Activated B cell treated with CpG ODN at 0.5 μM for 24 hours (primary cell): ENCODE results near the gene RAB4A. TPM values are rescaled to one million over a fixed set of nuclear protein-coding genes. Genes with fewer than 3 reads are reported as not detected.

Source experiments
- ATAC-seq: fragments of 200-7000 bp; cut with Tn5 transposase; one replicate; pipeline ENCODE4 v1.10.0; 2021; ENCODE audit warnings: low read depth, mild to moderate bottlenecking, moderate library complexity
- CTCF ChIA-PET: fragments of 350-600 bp; sonication (Branson Sonifier 250); formaldehyde crosslinking; loops from one replicate; lab custom pipeline; 2021; ENCODE audit warnings: antibody characterized with exemption; lab: Charles Lee
- POLR2A ChIA-PET: fragments of 350-600 bp; sonication (Branson Sonifier 250); formaldehyde crosslinking; loops from one replicate; lab custom pipeline; 2021; ENCODE audit warnings: antibody characterized with exemption; lab: Charles Lee
- DNase-seq: peaks from one replicate; pipeline ENCODE4 v3.0.0; 2022
- H3K27ac Mint-ChIP-seq: one replicate; pipeline ENCODE4 v1.8.0; 2020; ENCODE audit warnings: mixed read lengths
- H3K27me3 Mint-ChIP-seq: one replicate; pipeline ENCODE4 v1.8.0; 2021; ENCODE audit warnings: mixed read lengths
- H3K36me3 Mint-ChIP-seq: one replicate; pipeline ENCODE4 v1.8.0; 2021; ENCODE audit warnings: low read depth, mixed read lengths
- H3K4me1 Mint-ChIP-seq: one replicate; pipeline ENCODE4 v1.8.0; 2021; ENCODE audit warnings: mixed read lengths
- H3K4me3 Mint-ChIP-seq: one replicate; pipeline ENCODE4 v1.8.0; 2020; ENCODE audit warnings: mild to moderate bottlenecking, mixed read lengths
- H3K9me3 Mint-ChIP-seq: one replicate; pipeline ENCODE4 v1.8.0; 2020; ENCODE audit warnings: mixed read lengths
- CTCF ChIP-seq: fragments of 200-600 bp; IDR thresholded peaks from one replicate; pipeline ENCODE4 v1.8.0; 2022; ENCODE audit warnings: antibody characterized with exemption, mild to moderate bottlenecking
- intact Hi-C: fragments of 100-400 bp; cut with micrococcal nuclease; formaldehyde crosslinking; loops from one replicate; pipeline ENCODE4 v1.15.1; 2024
- total RNA-seq: library from RNA; stranded (reverse); gene quantifications from 2 replicates; pipeline ENCODE4 v1.2.3, GENCODE V29; 2022

The RAB4A gene, protein sequence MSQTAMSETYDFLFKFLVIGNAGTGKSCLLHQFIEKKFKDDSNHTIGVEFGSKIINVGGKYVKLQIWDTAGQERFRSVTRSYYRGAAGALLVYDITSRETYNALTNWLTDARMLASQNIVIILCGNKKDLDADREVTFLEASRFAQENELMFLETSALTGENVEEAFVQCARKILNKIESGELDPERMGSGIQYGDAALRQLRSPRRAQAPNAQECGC
- total RNA-seq = 40.2 and 42.3 TPM in 2 replicates

DNA sequence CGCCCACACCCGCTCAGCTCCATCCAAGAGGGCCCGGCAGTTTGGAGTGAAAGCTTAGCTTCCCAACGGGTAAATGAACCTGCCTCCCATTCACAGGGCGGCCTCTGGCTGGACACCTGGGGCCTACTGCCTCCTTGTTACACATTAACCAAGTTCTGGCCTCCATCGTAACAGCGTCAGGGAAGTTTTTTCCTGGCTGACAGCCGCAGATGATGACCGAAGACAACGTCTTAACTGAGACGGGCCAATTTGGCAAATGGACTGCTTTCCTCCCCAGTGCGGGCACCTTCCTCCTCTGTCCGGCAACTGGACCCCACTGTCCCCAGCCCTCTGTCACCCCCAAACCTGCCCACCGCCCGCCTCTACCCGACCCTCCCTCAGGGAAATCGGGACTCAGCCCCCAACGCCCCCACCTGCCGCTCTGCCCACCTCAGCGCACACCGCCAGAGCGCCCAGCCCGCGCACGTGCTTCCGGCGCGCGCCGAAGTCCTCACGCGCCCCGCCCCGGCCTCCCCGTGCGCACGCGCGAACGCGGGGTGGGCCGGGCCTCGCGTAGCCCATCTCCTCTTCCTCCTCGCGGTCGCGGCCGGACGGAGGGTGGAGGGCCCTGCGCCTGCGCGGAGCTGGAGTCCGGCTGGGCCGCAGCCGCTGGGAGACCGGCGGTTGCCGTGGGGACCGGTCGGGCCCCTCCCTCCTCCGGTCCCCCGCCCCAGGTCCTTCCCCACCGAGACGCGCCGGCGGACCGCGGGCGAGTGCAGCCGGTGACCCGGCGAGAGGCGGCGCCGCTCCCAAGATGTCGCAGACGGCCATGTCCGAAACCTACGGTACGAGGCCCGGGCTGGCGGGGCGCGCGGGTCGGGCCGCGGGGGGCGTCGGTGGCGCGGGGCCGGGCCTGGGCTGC lies at the start of gene RAB4A:
Gene RAB4A (plus strand): TSS at position 565 of the 901 bp plus-strand sequence. CDS start 229 bp downstream, at position 794.
- ATAC-seq (peak; percentile 93), DNase-seq (peak; percentile 87)
- Mint-ChIP-seq H3K4me1 (peaks cover 34% of the 10 kb centered on the region), H3K4me3 (peak within 1 kb of the TSS; percentile 91), H3K27me3 (no peaks in the 10 kb centered on the region), H3K36me3 (peaks cover 8% of the 10 kb centered on the region), H3K27ac (peak within 1 kb of the TSS; percentile 87), H3K9me3 (peaks cover 2% of the 10 kb centered on the region)
- CTCF ChIA-PET = interaction anchor here (0.9 to 2.9 kb wide), 3 partner anchors 13 to 879 kb away, joined by 3 to 9 read pairs (median 3); no protein-coding TSS in a partner anchor
- intact Hi-C loops = loop anchor here (1.0 to 2.0 kb wide), 7 partner anchors 72 to 1188 kb away; partner anchors contain the start of genes ABCB10, ARF1, NUP133 and TAF5L
- TF ChIP-seq CTCF = no peak
- POLR2A ChIA-PET = interaction anchor here (0.6 to 2.7 kb wide), 6 partner anchors 72 to 1708 kb away, joined by 3 to 29 read pairs (median 10); partner anchors contain the start of genes ARV1, CCSAP, NUP133 and TTC13

GRCh38 chr1:229222081-229222480 lies 48.8 kb upstream of the RAB4A start:
- Mint-ChIP-seq H3K9me3 (no peaks in the 10 kb centered on the region), H3K4me3 (no peak overlapping the region), H3K27me3 (peaks cover 5% of the 10 kb centered on the region), H3K36me3 (no peaks in the 10 kb centered on the region), H3K27ac (no peak overlapping the region), H3K4me1 (no peaks in the 10 kb centered on the region)
- CTCF ChIA-PET = no interaction called here
- DNase-seq = no peak
- intact Hi-C loops = loop anchor here (10.0 kb wide), 1 partner anchor 1737 kb away; no protein-coding TSS in a partner anchor
- POLR2A ChIA-PET = no interaction called here
- ATAC-seq = no peak
- TF ChIP-seq CTCF = no peak

GRCh38 chr1:229223498-229223897 lies 47.4 kb upstream of the RAB4A start:
- ChIA-PET POLR2A (no interaction called here), CTCF (no interaction called here)
- Mint-ChIP-seq H3K27me3 (peaks cover 3% of the 10 kb centered on the region), H3K27ac (no peak overlapping the region), H3K9me3 (no peaks in the 10 kb centered on the region), H3K4me3 (no peak overlapping the region), H3K36me3 (no peaks in the 10 kb centered on the region), H3K4me1 (peaks cover 4% of the 10 kb centered on the region)
- DNase-seq (no peak), ATAC-seq (no peak)
- TF ChIP-seq CTCF = no peak
- intact Hi-C loops = loop anchor here (10.0 kb wide), 1 partner anchor 1739 kb away; no protein-coding TSS in a partner anchor

DNA sequence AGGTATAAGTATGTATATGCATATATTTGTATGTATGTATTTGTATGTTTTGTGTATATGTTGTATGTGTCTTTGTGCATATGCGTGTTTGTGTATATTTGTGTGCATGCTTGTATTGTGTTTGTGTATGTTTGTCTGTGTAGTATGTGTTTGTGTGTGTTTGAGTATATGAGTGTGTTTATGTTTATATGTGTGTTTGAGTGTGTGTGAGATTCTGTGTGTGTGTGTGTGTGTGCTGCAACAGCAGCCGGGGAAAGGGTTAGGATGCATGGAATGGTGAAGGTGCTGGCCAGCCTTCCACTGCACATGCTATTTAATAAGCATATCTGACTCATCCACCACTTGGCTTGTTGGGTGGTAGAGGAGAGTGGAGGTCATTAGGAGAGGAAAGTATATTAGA lies 46.6 kb upstream of the RAB4A start:
- H3K36me3 Mint-ChIP-seq = no peaks in the 10 kb centered on the region
- no peak overlapping the region for H3K27ac Mint-ChIP-seq
- POLR2A ChIA-PET = no interaction called here
- intact Hi-C loops = loop anchor here (10.0 kb wide), 1 partner anchor 1740 kb away; no protein-coding TSS in a partner anchor
- no peak for DNase-seq
- no peak for ATAC-seq
- H3K9me3 Mint-ChIP-seq = no peaks in the 10 kb centered on the region
- no peak overlapping the region for H3K4me3 Mint-ChIP-seq
- no peak for TF ChIP-seq CTCF
- CTCF ChIA-PET = no interaction called here
- peaks cover 8% of the 10 kb centered on the region for H3K27me3 Mint-ChIP-seq
- peaks cover 4% of the 10 kb centered on the region for H3K4me1 Mint-ChIP-seq
